GM12872 (cell line): ENCODE results near the gene LILRB3.

Experiments used
- CTCF ChIP-seq: IDR thresholded peaks from 3 replicates; pipeline ENCODE4 v1.5.1; 2011; ENCODE audit warnings: low read depth, mild to moderate bottlenecking, low read length, moderate library complexity; ENCODE audit not compliant: insufficient read depth

Gene LILRB3

GRCh38 chr19:54201980-54202379 lies 20.8 kb downstream of the LILRB3 start:
- TF ChIP-seq CTCF: no peak

DNA sequence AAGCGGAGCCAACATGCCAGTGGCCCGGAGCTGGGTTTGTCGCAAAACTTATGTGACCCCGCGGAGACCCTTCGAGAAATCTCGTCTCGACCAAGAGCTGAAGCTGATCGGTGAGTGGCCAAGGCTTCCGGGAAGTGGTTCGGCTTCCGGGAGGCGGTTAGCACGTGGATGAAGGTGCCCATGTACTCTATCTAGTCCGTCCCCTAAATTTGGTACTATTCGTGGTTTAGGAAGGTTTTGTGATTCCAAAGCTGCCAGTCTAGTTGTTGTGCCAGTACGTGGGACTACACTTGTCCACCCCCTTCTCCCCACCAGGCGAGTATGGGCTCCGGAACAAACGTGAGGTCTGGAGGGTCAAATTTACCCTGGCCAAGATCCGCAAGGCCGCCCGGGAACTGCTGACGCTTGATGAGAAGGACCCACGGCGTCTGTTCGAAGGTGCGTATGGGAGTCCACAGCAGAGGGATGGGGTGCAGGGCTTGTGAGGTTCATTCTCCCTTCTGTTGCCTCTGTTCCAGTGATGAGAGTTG lies 21.6 kb downstream of the LILRB3 start:
- no peak for TF ChIP-seq CTCF

DNA sequence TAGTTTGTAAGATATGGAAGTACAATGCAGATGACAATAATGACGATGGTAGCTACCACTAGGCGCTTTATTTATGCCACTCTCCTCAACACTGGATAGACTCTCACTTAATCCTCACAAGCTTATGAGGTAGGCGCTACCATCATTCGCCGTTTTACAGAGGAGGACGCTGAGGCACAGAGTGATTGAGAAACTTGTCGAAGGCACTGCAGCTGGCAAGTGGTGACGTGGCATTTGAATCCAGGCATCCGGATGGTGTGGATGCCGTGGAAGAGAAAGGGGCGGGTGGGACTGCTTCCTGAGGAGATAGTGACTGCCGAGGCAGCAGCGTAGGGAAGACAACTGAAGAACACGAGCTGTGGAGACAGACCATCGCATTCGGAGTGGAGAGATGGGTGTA lies 23.4 kb downstream of the LILRB3 start:
- TF ChIP-seq CTCF: no peak

GRCh38 chr19:54197121-54197520 lies 25.7 kb downstream of the LILRB3 start:
- no peak for TF ChIP-seq CTCF

- no peak for TF ChIP-seq CTCF
Observed at GRCh38 chr19:54196536-54196935, 26.3 kb downstream of the LILRB3 start.

DNA sequence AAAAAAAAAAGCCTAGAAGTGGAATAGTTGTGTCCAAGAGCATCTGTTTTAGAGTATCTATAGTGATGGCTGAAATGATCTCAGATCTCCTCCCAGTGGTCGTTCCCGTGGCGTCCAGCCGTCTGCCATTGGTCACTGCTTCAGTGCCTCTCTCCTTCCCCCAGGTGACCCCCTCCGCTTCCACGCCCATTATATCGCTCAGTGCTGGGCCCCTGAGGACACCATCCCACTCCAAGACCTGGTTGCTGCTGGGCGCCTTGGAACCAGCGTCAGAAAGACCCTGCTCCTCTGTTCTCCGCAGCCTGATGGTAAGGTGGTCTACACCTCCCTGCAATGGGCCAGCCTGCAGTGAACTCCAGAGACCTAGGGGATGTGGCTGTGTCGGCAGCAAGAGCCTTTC lies 29.8 kb downstream of the LILRB3 start:
- TF ChIP-seq CTCF: no peak

DNA sequence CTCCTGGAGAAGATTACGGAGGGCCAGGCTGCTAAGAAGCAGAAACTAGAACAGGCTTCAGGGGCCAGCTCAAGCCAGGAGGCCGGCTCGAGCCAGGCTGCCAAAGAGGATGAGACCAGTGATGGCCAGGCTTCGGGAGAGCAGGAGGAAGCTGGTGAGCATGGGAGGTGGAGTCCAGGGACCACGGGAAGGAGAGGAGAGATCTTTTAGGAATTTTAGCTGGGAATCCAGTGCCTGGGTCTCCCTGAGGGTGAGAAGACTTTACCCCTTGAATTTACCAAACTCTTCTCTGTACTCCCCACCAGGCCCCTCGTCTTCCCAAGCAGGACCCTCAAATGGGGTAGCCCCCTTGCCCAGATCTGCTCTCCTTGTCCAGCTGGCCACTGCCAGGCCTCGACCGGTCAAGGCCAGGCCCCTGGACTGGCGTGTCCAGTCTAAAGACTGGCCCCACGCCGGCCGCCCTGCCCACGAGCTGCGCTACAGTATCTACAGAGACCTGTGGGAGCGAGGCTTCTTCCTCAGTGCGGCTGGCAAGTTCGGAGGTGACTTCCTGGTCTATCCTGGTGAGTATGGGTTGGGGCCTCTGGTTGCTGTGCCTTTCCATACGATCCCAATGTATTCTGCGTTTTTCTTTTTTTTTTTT lies 30.9 kb downstream of the LILRB3 start:
- TF ChIP-seq CTCF: no peak
